HG03354 (cell line): ENCODE data around the gene CENPP.
A peak's percentile ranks its signal among the peaks of the same experiment; 100 is the strongest.
"Not testable (repeated sequence)": the region's sequence is repeated elsewhere in the genome, so short reads cannot be mapped to it uniquely, and the experiment has no call there.

Experiments used
- ATAC-seq: cut with Tn5 transposase; IDR thresholded peaks from one replicate; pipeline ENCODE4 v1.9.1; 2021; ENCODE audit warnings: mild to moderate bottlenecking; ENCODE audit not compliant: unreplicated experiment, poor library complexity, severe bottlenecking

CENPP gene

GRCh38 chr9:92618633-92619225 lies 293.0 kb downstream of the CENPP start:
- no peak for ATAC-seq

DNA sequence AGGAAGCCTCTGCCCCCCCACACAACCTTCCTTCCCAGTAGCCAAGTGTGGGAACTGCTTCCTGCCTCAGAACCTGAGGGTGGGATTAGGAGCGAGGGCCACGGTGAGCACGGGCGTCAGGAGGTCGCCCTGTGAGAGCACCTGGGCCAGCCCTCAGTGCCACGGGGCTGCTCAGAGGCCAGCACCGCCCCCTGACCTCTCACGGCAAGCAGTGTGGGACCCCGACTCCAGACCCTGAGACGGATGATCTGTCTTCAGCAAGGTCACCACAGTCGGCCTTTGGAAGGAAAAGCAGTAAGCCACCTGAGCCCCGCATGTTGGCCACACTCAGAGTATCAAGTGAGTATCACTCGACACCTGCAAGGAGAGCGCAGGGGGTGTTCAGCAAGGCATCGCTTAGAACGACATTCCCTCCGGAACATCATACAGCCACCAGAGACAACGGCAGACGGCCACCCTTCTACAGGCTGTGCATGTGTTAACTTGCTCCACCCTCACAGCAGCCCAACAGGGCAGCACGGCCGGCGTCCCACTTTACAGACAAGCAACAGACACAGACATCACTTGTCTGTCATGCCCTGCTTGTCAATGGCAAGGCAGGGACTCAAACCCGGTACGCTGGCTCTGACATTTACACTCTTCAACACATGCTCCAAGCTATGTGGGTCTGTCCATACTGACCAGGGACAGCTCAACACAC lies 294.0 kb downstream of the CENPP start:
- ATAC-seq = no peak

DNA sequence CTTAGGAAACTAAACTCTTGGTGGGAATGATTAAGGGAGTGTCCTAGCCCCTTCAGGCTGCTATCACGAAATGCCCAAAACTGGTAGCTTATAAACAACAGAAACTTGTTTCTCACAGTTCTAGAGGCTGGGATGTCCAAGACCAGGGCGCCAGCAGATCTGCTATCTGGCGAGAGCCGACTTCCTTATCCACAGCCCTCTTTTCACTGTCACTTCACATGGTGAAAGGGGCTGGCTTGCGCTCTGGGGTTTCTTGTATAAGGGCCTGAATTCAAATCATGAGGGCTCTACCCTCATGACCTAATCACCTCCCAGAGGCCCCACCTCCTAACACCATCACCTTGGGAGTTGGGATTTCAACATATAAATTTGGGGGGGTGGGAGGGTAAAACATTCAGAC lies 295.1 kb downstream of the CENPP start:
- no peak for ATAC-seq

- ATAC-seq = not testable (repeated sequence)
Observed at GRCh38 chr9:92623936-92624335, 298.2 kb downstream of the CENPP start.

- ATAC-seq = no peak
Observed at GRCh38 chr9:92626484-92626883, 300.7 kb downstream of the CENPP start.

DNA sequence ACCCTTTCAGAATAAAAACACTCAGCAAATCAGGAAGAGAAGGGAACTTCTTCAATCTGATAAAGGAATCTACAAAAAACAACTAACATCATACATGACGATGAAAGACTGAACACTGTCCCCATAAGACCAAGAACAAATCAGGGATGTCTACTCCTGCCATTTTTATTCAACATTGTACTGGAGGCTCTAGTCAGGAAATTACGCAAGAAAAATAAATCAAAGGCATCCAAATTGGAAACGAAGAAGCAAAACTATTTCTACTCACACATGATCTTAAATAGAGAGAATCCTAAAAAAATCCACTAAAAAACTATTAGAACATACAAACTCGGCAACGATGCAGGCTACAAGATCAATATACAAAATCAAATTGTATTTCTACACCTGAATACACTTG lies 301.9 kb downstream of the CENPP start:
- no peak for ATAC-seq

GRCh38 chr9:92631452-92632343 lies 305.9 kb downstream of the CENPP start:
- ATAC-seq = no peak

DNA sequence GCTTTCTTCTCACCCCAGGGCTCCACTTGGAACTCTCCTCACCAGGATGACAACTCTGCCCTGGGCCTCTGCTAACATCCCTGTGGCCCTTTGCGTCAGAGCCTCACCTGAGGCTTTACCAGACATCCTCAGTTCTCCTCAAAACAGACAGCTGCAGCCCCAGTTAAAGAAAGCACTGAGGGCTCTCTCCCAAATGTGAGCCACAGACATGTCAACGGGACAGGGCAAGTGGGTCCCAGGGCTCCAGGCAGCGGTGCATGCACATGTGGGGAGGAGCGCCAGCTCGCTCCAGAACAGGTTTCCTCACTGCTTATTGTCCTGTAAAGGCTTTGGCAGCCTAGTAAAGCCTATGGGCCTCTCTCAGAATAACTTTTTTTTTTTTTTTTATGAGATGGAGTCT lies 306.9 kb downstream of the CENPP start:
- no peak for ATAC-seq

GRCh38 chr9:92633614-92634278 lies 308.0 kb downstream of the CENPP start:
- no peak for ATAC-seq

DNA sequence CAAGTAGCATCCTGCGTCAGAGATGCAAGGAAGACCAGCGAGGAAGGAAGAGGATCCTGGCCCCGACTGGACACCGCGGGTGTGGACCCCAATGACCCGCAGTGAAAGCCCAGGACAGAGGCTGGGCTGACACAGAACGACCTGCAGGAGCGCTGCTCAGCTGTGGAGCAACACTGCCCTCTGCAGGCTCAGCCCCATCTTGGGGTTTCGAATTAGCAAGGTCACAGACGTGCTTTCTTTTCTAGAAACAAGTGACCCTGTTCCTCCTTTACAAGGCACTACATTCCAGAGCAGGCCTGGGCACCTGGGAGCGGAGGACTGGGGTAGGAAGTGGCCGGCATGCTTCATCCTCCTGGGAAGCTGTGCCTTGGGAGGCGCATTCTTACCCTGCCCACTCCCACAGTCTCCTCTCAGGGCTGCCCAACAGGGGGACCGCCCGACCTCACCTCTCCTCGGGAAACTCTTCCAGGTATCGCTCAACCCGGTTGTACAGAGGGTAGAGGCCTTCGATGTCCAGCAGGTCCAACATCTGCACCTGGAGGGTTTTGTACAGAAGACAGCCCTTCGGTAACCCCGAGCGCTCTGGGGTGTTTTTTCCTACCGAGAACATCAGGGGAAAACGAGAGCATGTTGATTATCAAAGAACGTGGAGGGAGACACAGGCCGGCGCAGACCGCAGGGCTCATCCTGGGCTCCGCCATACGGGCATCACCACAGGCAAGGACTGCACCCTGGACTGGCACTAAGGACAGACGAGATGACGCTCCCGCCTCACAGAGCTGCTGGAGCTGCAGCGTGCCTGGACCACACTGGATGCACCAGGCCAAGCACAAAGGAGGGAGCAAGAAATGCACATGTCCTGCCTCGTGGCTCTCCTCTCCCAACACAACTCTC lies 309.2 kb downstream of the CENPP start:
- ATAC-seq = peak; percentile 71

DNA sequence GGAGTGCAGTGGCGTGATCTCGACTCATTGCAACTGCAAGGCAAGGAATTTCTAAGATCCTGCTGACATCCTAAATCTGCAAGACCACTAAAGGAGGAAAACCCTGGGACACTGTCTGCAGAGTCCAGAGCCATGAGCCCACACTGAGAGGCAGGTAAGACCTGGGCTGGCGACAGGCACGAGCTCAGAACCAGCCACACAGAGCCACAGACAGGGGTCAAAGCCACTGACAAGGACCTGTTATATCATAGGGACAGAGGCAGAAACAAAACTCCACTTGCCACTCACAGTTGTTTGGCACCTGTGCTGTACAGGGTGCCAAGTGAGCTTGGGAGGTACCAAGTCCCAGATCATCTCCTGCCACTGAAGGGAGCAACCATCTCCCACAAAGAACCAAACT lies 310.0 kb downstream of the CENPP start:
- ATAC-seq = no peak

DNA sequence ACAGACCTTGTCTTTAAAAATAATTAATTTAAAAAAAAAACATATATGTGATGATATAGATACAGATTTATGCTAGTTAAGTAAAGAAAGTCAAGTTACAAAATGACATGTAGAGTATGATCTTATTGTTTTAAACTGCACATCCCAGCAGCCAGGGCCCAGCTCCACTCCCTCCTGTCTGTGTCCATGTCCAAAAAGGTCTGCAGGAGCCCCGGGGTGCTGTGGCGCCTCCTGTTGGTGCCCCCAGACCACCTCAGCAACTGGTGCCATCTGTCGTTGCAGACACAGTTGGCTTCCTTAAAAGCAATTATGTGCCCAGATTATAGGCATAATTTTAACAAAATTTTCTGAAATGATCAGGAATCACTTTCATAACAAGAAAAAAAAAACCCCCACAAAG lies 310.9 kb downstream of the CENPP start:
- no peak for ATAC-seq

DNA sequence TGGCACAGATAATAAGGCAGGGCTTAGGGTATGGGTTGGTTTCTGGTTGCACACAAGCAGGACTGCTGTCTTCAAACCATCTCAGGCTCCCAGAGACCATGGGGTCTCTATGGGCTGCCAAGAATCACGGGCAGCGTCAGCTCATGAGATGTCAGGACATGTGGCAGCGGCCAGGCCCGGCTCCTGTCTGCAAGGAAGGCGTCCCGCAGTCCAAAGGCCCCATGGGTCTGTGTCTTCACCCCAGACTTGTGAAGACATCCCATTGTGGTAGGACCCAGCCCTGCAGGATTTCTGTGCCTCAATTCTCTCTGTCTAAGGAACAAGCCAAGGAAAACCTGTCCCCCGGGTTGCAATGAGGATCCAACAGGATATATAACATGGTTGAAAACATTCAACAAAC lies 311.6 kb downstream of the CENPP start:
- no peak for ATAC-seq

DNA sequence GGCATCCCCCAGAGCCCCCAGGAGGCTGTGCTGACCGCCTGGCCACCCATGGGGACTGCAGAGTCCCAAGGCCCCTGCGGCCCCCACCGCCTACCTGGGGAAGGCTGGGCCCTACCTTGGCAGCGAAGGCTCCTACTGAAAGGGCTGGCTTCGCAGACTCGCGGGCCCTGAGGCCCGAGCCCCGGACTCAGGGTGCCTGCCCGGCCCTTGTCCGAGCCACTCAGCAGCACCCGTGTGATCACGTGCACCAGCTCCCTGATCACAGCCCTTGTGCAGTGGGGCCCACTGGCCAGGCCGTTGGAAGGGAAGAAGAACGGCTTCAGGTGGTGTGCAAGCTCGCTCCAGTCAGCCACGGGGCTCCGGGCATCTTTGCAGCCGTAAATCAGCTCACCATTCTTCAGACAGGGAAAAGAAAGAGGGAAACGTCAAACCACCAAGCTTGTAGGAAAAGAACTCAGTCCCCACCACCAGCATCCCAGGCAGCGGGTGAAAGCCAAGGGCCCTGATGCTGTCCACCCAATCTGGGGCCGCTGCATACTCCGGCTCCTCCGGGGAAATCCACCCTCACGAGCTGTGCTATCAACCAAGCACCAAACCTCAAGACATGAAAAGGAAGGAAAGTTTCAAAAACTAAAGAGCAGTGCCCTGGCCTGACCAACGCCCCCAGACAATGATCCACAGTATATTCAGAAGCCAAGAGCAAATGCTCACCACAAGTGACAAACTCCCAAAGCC lies 312.3 kb downstream of the CENPP start:
- ATAC-seq = no peak

DNA sequence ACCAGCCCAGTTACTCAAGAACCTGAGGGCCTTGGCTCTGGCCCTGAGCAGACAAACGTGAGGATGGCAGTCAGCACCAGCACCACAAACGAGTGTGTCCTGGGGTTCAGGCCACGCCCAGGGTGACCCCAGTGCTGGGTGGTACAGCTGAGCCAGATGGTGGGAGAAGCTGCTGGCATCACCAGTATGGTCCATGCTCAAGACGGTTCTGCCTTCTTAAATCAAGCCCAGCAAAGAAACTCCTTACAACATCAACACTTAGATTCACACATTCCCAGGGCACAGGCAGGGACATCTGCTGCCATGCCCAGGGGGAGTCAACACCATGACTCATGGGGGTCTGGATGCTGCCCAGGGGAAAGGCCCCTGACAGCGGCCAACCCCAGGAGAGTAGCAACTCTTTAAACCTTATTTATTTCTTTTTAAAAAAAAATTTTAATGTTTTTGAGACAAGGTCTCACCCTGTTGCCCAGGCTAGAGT lies 312.9 kb downstream of the CENPP start:
- ATAC-seq = no peak

DNA sequence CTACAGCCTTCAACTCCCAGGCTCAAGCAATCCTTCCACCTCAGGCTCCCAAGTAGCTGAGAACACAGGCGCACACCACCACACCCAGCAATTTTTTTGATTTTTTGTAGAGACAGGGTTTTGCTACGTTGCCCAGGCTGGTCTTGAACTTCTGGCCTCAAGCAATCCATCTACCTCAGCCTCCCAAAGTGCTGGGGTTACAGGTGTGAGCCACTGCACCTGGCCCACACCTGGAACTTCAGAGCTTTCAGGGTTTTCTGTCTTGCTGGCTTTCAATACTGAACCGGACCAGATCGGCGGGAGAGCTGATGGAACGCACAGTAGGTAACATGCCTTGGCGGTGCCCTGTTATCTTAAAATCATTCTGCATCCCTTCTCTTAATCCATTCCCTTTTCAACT lies 313.4 kb downstream of the CENPP start:
- no peak for ATAC-seq

DNA sequence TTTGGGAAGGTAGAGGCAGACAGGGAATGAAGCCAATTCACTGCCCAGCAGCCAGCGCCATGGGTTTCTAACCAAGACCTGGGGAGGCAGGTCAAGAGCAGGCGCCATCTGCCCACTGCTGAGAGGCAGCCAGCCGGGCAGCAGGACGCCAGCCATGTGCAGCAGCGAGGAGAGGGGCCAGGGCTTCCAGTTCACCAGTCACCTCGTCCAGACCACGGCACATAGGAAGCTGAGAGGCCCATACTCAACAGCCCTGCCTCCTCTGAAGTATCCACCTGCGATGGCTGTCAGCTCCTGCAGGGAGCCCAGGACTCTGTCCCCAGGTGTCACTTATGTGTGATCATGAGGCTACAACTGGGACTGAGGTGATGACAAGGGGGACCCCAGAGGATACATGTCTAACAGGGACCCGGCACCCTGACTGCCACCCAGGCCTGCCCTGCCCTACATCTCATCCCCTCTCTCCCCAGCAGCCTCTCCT lies 314.1 kb downstream of the CENPP start:
- no peak for ATAC-seq

GRCh38 chr9:92640398-92641091 lies 314.8 kb downstream of the CENPP start:
- ATAC-seq = no peak
